ENCODE results near the gene ZNF883.

ZNF883 gene

GRCh38 chr9:112917047-112917986 lies 94.7 kb downstream of the ZNF883 start:
- no peak for DNase-seq

GRCh38 chr9:112914524-112914923 lies 97.5 kb downstream of the ZNF883 start:
- DNase-seq: no peak

GRCh38 chr9:112913326-112913725 lies 98.7 kb downstream of the ZNF883 start:
- DNase-seq: no peak

- DNase-seq: no peak
Measured at GRCh38 chr9:112912636-112913035, 99.4 kb downstream of the ZNF883 start.

- no peak for DNase-seq
Measured at GRCh38 chr9:112911736-112912135, 100.3 kb downstream of the ZNF883 start.

Data from stimulated activated CD8-positive, alpha-beta memory T cell treated with anti-CD3 and anti-CD28 coated beads, Interleukin-4, amount 100 ng/mL, for 48 hours (primary cell).